CD4-positive, alpha-beta T cell treated with Interleukin-15 for 1 hour (primary cell): ENCODE data around the gene PTPN5.
A peak's percentile ranks its signal among the peaks of the same experiment; 100 is the strongest.
"Not testable (repeated sequence)": the region's sequence is repeated elsewhere in the genome, so short reads cannot be mapped to it uniquely, and the experiment has no call there.

Source experiments
- DNase-seq: peaks from one replicate; pipeline ENCODE4 v3.0.0-alpha.2; 2020

Gene PTPN5

DNA sequence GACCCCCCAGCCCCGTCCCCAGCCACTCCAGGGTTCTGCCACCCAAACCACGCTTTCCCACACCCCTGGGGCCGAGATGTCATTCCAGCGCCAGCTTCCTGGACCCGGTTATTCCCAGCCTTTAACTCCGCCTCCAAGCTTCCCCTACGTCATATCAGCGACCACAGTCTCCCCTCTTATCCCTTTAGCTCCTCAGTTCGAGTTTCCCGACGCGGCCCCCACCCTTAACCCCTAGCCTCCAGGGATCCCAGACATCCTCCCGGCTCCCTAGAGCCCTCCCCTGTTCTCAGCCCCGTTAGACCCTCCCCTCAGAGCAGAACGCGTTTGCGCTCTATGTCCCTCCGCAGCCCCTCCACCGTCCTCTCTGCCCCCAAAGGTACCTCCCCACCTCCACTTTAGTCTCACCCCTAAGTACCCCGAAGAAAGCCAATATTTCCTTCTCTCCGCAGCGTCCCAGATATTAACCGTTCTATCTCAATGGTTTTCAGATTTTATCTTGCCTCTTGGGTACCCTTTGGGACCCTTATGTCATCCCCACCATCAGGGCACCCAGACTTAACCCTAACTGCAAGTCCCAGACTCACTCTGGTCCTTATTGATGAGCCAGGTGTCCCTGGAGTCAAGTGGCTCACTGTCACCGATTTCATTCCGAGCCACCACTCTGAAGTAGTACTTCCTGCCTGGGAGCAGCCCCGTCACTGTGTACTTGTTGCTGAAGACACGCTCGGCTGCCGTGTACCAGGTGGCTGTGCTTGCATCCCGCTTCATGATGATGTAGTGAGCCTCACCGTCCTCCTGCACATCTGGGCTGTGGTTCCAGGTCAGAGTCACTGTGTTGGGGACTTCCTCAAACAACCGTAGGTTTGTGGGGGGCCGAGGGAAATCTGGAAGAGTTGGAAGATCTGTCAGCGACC is 85.0 kb downstream of the PTPN5 start:
- DNase-seq: peak; percentile 65

DNA sequence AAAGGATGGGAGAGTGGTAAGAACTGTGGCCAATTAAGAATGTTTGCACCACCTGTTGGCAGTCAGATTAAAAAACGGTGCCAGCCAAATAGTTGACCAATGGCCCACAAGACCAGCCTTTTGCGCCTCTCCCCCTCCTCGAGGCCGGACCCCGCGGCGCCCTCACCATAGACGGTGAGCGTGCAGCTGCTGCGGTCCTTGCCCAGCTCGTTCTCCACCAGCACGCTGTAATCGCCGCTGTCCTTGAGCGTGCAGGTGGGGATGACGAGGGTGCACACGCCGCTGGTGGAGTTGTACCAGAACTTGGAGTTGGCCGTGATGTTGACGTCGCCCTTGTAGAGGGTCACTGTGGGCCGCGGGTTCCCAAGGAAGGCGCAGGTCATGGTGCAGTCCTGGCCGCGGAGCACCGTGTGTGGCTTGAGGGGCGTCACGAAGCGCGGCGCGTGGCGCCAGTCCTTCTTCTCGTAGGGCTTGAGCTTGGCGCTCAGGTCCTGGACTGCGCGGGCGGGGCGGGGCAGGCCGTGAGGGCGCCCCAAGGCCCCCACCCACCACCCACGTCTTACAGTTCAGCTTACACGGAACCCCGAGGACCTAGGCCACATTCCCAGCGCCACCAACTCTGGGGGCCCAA is 85.8 kb downstream of the PTPN5 start:
- no peak for DNase-seq

DNA sequence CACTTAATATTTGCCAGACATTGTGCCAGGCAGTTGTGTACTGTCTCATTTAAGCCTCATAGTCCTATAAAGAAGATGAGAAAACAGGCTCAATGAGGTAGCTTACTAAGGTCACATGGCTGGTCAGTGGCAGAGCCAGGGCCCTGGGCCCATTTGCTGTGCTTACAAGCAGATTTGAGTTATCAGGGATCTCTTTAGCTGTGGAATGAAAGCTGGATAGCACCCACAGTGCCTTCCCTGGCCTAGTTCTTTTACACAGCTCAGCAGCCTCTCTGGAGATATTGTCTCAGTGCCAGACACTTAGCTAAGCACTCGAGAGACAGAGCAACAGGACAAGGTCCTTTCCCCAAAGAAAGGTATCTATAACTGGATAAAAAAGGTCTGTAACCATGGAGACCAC is 86.9 kb downstream of the PTPN5 start:
- no peak for DNase-seq

DNA sequence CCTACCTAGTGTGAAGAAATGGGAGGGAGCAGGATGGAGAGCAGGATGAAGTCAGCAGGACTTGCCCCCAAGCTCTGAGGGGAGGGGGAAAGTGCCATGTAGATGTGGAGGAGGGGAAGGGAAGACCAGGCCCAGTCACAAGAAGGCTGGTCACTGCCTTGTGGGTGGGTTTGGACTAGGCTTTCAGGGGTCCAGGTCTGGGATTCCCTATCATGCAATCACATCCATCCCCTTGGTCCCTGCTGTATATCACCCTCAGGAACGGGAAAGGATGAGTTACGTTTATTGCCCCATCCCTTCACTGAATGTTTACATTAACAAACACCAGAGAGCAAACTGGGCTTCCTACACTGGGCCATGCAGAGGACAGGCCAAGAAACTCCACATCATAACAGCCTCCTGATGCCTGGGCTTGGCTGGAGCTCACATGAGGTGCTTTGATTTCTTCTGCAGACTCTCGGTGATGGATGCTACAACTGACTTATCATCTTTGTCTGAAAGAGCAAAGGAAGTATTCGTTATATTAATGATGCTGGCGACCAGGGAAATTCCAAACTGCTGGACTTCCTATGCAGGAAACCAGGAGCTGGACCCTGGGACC is 87.5 kb downstream of the PTPN5 start:
- DNase-seq: no peak

DNA sequence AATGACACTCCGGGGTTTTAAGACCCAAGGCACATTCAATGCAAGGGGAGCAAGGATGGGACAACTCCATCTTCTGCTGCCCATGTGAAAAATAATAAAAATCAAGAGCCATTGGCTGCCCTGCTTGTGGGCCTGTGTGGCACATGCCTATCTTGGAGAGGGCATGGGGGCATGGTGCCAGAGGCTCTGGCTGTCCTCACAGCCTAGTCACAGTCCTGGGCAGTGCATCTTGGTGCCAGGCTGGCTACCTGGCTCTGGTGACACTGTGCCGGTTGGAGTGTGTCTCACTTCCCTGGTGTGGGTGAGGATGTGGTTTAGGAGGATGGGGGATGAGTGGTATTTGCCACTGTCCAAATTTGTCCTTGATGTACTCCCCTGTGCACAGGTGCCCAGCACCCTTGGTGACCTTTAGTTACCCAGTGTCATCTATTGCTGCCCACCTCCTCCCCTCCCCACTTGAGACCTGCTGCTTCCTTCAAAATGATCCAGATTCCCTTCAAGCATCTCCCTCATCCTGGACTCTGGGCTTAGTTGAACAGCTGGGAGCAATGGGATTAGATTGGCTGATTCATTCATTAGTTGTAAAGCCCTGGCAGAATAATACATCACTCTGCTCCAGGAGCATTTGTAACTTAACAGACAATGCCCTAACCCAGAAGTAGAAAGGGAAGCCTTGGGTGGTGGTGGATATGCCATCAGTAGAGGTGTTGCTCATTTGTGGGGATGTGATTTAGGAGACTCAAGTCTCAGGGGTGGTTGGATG is 88.4 kb downstream of the PTPN5 start:
- DNase-seq: no peak

DNA sequence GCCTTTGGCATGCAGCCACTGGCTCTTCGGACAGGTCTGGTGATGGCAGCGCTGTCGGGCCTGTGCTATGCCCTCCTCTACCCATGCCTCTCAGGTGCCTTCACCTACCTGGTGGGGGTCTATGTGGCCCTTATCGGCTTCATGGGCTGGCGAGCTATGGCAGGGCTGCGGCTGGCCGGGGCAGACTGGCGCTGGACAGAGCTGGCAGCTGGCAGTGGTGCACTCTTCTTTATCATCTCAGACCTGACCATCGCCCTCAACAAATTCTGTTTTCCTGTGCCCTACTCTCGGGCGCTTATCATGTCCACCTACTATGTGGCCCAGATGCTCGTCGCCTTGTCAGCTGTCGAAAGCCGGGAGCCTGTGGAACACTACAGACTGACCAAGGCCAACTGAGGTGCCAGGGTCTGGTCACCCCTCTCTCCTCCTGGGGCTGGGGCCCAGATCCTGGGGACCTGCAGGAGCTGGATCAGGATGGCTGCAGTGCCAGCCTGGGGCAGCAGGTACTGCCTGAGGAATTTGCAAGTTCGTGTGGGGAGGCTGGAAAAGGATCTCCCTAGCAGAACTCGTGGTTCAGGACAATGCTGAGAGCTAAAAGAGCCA is 89.9 kb downstream of the PTPN5 start:
- no peak for DNase-seq

DNA sequence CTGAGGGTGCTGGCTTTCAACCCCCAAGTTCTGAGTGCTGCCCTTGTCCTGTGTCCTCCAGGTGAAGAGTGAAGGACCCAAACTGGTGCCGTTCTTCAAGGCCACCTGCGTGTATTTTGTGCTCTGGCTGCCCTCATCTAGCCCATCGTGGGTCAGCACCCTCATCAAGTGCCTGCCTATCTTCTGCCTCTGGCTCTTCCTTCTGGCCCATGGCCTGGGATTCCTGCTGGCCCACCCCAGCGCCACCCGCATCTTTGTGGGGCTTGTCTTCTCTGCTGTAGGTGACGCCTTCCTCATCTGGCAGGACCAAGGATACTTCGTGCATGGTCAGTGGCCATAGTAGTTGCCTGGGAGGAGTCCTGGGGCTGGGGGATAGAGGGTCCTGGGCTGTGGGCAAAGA is 90.7 kb downstream of the PTPN5 start:
- DNase-seq: no peak

DNA sequence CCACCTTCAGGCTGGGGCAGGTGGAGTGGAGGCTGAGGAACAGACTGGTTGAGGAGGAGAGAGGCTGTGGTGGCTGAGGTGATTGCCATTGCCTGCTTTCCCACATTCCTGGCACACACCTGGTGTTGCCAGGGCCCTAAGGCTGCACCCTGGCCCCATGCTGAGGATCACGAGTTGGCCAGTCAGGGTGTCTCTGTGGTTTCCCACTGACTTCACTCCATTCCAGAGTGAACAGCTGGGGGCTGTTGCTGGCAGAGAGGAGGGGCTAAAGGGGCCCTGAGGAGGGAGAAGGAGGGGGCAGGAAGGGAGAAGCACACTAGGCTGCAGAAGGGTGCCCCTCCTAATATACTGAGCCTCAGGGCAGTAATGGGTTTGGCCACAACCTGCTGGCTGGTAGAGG is 91.2 kb downstream of the PTPN5 start:
- no peak for DNase-seq

DNA sequence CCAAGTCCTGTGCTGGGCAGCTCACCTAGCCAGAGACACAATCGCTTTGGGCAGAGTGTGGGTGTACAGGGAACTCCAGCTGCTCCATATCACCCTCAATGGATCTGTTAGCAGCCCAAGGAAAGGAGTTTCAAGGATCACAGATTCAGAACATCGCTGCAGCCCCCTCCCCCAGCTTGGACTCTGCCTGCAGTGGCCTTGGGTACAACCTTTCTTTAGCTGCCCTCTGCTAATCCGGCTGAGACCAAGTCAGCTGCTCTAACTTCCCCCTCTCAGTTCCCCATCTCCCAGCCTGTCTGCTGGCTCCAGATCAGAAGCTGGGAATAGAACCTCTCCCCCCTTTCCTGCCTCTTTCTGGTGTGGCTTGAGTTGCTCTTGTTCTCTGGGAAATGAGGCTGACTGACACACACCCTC is 91.7 kb downstream of the PTPN5 start:
- no peak for DNase-seq

DNA sequence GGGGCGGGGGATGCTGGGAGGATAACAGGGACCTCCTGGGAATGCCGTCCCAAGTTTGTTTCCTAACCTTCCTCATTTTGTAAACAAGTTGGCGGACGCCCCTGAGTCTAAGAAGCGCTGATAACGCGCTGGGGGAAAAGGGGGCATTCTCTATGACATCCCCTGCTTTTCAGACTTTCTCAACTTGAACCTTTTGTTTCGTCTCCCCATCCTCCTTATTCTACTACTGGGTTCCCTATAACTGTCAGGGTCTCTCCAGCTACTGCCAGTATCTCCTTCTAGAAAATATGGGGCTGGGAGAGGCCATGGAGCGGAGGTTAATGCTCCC is 92.4 kb downstream of the PTPN5 start:
- no peak for DNase-seq

DNA sequence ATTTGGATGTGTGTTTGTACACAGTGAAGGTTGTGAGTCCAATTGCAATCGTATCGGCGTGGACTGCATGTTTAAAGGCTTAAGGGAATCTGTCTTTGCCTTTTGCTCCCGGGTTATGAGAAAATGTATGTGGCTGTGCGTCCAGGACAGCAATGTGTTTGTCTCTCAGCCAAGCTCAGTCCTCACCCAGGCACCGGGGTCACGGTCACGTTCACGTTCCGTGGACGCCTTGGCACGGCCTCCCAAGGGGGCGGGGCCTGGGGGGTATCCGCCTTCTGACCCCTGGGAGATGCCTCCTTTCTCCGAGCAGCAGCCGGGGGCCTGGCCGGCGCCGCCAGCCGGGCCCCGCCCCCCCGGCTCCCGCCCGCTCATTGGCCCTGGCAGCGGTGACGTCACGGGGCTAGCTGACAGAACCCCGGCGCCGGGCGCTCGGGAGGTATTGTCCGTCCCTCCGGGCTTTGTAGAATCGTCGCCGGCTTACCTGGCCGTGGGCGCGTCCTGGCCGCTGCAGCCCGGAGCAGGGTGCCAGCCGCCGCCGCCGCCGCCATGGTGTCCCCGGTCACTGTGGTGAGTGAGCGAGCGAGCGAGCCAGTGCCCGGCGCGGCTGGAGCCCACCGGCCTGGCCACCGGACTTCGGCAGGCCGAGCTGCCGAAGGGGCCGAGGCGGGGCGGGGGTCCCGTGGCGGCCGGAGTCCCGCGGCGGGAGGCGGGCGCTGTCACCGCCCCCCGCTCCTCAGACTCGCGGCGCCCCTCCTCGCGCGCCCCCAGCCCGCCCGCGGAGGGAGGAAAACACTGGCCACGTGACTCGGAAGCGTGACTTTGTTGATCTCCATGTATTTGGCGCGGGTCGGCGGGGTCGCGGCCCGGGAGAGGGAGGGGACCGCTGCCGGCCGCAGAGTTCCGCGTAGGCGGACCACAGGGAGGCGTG is 93.0 kb downstream of the PTPN5 start, which contains the start of gene TMEM86A:
TSS of gene TMEM86A (plus strand) at position 439 of the 928 bp plus-strand sequence. CDS start at position 547, 108 bp downstream.
- peak; percentile 96 for DNase-seq

DNA sequence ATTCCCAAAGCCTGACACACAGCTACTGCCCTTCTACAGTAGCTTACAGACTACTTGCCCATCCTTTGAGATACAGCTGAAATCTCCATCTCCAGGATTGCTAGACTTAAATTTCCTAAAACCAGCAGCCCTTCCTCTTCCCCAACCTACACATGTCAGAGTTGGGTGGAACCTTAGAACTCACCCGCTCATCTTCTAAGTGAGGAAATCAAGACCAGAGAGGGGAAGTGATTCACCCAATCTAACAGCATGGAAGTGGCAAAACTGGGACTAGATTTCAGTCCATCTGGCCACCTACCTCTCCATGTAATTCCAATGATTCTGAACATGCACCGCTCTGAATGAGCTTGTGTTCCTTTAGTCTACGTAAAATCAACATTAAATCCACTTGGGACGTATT is 94.0 kb downstream of the PTPN5 start:
- no peak for DNase-seq

DNA sequence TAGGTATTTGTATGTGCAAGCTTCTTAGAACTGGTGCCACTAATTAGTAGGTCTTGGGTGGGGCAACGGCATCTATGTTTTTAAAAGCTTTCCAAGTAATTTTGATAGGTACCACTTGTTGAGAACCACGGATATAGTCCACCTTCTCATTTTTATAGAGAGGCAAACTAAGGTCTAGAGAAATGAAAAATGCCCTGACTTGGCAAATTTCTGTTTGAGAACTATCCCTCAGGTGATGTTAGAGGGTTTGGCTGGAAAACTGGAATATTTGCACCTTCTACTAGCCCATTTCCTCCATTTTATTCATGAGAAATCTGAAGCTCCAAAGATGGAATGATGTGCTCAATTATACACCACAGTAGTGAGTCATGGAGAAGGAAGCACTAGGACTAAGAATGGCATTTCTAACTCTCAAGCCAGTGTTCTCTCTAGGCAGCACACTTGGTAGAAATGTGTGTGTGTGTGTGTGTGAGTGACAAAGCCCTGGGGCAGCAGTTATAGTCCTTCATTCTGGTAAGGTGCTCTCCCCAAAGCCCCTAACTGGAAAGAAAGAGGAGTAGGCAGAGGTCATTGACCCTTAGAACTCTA is 94.9 kb downstream of the PTPN5 start:
- DNase-seq: no peak

DNA sequence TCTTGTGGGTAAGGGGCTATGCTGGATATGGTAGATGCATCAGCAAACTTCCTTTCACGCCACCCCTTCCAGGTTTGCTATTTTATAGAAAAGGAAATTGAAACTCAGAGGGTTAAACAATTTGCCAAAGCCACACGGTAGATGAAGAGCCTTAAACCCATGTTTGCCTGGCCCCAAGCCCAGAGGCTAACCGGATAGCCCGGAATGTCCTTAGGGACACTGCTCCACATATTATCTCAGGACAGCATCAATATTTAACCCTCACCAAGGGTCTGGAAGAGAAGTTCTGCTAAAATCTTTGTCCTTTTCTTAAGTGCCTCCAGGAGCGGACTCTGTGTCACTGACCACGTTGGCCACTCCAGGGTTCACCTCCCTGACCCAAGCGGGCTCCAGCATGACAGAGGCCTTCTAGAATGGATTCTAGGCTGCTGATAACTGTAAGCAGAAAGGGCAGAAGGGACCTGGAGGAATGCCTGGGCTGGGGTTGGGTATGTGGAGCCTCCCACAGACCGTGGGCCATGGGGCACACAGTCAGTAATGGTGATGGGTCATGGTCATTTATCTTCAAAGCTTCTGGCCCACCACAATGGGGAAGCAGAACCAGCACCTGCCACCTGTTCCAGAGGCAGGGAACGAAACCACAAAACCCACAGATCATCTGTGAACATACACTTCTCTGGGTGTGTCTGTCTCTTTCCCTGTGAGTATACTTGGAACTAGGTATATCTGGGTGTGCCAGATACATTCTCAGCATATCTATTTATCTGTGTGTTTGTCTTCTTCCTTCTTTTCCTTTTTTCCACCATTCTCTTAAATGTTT is 98.4 kb downstream of the PTPN5 start:
- DNase-seq: no peak

DNA sequence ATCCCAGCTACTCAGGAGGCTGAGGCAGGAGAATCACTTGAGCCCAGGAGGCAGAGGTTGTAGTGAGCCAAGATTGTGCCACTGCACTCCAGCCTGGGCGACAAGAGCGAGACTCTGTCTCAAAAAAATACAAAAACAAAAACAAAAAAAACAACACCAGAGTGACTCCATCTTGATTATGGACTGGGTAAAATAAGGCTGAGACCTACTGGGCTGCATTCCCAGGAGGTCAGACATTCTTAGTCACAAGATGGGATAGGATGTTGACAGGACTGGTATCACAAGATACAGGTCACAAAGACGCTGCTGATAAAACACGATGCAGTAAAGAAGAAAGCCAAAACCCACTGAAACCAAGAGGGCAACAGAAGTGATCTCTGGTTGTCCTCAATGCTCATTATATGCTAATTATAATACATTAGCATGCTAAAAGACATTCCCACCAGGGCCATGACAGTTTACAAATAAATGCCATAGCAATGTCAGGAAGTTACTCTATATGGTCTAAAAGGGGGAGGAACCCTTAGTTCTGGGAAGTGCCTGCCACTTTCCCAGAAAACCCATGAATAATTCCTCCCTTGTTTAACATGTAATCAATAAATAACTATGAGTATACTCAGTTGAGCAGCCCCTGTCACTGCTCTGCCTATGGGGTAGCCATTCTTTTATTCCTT is 100.0 kb downstream of the PTPN5 start:
- DNase-seq: not testable (repeated sequence)

DNA sequence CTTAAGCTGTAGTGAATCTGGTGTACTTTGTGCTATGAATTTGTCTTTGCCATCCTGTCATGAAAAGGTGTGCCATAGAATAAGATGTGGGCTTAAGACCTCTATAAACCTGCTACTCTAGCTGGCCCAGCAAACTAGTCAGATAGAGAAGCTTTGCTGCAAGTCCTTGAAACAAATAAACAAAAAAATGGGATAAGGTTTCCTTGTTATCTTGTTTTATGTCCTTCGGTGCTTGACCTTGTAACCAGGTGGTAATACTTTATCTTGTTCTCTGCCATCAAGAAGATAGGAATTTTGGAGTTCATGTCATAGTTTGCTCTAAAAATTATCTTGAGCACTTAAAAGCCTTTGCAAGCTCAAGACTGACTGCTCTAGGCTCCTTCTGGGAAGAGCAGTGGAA is 107.3 kb downstream of the PTPN5 start:
- no peak for DNase-seq

DNA sequence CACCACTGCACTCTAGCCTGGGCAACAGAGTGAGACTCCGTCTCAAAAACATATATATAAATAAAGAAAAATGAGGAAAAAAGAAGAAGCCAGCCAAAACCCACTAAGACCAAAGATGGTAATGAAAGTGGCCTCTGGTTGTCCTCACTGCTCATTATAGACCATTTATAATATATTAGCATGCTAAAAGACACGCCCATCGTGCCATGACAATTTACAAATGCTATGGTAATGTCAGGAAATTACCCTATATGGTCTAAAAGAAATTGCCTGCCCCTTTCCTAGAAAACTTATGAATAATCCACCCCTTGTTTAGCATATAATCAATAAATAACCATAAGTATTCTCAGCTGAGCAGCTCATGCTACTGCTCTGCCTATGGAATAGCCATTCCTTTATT is 109.1 kb downstream of the PTPN5 start:
- no peak for DNase-seq

DNA sequence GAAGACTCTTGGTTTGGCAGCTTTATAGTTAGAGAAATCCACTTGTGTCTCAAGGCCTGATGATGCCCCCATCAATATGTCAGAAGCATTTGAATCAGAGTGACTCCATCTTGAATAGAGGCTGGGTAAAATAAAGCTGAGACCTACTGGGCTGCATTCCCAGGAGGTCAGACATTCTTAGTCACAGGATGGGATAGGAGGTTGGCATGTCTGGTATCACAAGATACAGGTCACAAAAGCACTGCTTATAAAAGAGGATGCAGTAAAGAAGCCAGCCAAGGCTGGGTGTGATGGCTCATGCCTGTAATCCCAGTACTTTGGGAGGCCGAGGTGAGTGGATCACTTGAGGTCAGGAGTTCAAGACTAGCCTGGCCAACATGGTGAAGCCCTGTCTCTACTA is 109.6 kb downstream of the PTPN5 start:
- not testable (repeated sequence) for DNase-seq
